Lung (tissue), 12 donors: Measurements from ENCODE around the gene CFAP410. TPM values are rescaled to one million over a fixed set of nuclear protein-coding genes. Genes with fewer than 3 reads are reported as not detected.

ENCODE experiments used
- ATAC-seq: fragments of 200-7000 bp; cut with Tn5 transposase; one replicate; pipeline ENCODE4 v1.9.1; 2020; ENCODE audit warnings: moderate number of reproducible peaks; ENCODE audit not compliant: insufficient read depth, low FRiP score
- DNase-seq, 3 donors: peaks; one replicate each; pipeline ENCODE4 v3.0.0-alpha.2; 2013 to 2017
- H3K27ac ChIP-seq, 2 donors: one replicate each; pipeline ENCODE4 v1.5.1; 2013; ENCODE audit warnings: mild to moderate bottlenecking in 2 of 2, moderate library complexity in 2 of 2, control low read depth in 1 of 2, inconsistent platforms in 1 of 2, low read depth in 1 of 2, low read length in 1 of 2
- H3K27me3 ChIP-seq, 3 donors: one replicate each; pipeline ENCODE4 v1.5.1; 2013; ENCODE audit warnings: low read length in 2 of 3; ENCODE audit not compliant: control insufficient read depth in 3 of 3, insufficient read depth in 3 of 3
- H3K36me3 ChIP-seq, 4 donors: one replicate each; pipeline ENCODE4 v1.5.1; 2013; ENCODE audit warnings: low read length in 4 of 4, mild to moderate bottlenecking in 1 of 4, moderate library complexity in 1 of 4; ENCODE audit not compliant: control insufficient read depth in 4 of 4, insufficient read depth in 4 of 4
- H3K4me1 ChIP-seq, 5 donors: one replicate each; pipeline ENCODE4 v1.5.1; 2013; ENCODE audit warnings: low read length in 5 of 5, mild to moderate bottlenecking in 2 of 5, moderate library complexity in 1 of 5; ENCODE audit not compliant: control insufficient read depth in 5 of 5, insufficient read depth in 5 of 5
- H3K4me3 ChIP-seq: one replicate; pipeline ENCODE4 v1.5.1; 2013; ENCODE audit warnings: mild to moderate bottlenecking, control low read depth, moderate library complexity
- H3K9ac ChIP-seq, 2 donors: one replicate each; pipeline ENCODE4 v1.5.1; 2013; ENCODE audit warnings: low read length in 2 of 2, control low read depth in 1 of 2; ENCODE audit not compliant: insufficient read depth in 1 of 2
- H3K9me3 ChIP-seq, 4 donors: one replicate each; pipeline ENCODE4 v1.5.1; 2013; ENCODE audit warnings: low read length in 3 of 4, mild to moderate bottlenecking in 1 of 4, moderate library complexity in 1 of 4; ENCODE audit not compliant: control insufficient read depth in 4 of 4, insufficient read depth in 3 of 4
- WGBS, 2 donors: extraction: QIAGEN DNeasy Blood & Tissue Kit; methylation state at CpG; one replicate each; pipeline ENCODE4 v1.1.7; 2013; 5-methylcytosine and 5-hydroxymethylcytosine counted together
- polyA plus RNA-seq, 2 donors: library from polyadenylated mRNA; stranded (reverse); fragments of 200-250 nt; gene quantifications; one replicate each; pipeline ENCODE4 v1.2.1, GENCODE V29; 2013
- total RNA-seq, 2 donors: library from RNA; depleted of rRNA in 1 of 2; stranded (reverse); fragments of >200 nt in 1 of 2; gene quantifications; one replicate each; pipeline ENCODE4 v1.2.1, GENCODE V29; 2014 to 2021
- TF ChIP-seq, protein P1 (sequence below): IDR thresholded peaks from 2 replicates; pipeline ENCODE4 v1.5.1; 2012; ENCODE audit warnings: mild to moderate bottlenecking; ENCODE audit errors: control extremely low read depth, extremely low read depth
- donor health status: control.
- donor health status: control.
- donor health status: Bipolar disorder and iron deficiency.
- donor health status: healthy.
- donor health status: DM: yes; HTN: yes; CAD: no.

The CFAP410 gene
- total and polyA plus RNA-seq, 4 donors = 24.3 to 72.7 (median 39.5) TPM

DNA sequence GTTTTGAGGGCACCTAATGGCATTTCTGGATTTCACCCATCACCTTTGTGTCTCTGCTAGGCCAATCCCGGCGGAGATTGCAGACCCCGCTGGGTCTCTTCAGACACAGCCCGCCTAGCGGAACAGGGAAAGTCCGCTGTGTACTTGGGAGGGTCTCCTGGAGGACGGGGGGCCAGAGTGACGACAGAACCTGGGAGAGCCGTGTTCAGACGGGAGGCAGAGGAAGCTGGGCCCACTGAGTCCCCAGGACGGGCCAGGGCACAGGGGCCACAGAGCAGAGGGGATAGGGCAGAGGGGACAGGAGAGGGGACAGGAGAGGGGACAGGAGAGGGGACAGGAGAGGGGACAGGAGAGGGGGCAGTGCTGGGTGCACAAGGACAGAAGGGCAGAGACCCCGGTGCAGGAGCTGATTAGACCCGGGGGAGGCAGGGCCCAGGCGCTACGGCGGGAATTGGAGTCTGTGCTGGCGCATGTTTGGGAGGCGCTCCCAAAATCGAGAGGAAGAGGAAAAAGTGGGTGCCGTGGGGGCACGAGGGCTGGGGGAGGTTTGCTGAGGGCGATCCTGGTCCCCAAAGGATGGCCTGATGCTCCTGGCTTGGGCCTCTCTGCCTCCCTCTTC lies 26.9 kb upstream of the CFAP410 start:
- Histone ChIP-seq H3K27ac (no peak overlapping the region), H3K9ac (no peak overlapping the region), H3K4me1 (peaks cover 0 to 7% (median 0%) of the 10 kb centered on the region in 5 donors), H3K4me3 (no peak overlapping the region), H3K27me3 (peaks cover 0 to 7% (median 0%) of the 10 kb centered on the region in 3 donors), H3K36me3 (no peaks in the 10 kb centered on the region), H3K9me3 (peaks cover 0 to 8% (median 0%) of the 10 kb centered on the region in 4 donors)
- WGBS, 2 donors = 91 to 94% methylated on average over 19 to 22 of the region's 22 CpGs
- no peak for ATAC-seq
- TF ChIP-seq, protein P1, sequence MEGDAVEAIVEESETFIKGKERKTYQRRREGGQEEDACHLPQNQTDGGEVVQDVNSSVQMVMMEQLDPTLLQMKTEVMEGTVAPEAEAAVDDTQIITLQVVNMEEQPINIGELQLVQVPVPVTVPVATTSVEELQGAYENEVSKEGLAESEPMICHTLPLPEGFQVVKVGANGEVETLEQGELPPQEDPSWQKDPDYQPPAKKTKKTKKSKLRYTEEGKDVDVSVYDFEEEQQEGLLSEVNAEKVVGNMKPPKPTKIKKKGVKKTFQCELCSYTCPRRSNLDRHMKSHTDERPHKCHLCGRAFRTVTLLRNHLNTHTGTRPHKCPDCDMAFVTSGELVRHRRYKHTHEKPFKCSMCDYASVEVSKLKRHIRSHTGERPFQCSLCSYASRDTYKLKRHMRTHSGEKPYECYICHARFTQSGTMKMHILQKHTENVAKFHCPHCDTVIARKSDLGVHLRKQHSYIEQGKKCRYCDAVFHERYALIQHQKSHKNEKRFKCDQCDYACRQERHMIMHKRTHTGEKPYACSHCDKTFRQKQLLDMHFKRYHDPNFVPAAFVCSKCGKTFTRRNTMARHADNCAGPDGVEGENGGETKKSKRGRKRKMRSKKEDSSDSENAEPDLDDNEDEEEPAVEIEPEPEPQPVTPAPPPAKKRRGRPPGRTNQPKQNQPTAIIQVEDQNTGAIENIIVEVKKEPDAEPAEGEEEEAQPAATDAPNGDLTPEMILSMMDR = no peak
- DNase-seq = no peak

DNA sequence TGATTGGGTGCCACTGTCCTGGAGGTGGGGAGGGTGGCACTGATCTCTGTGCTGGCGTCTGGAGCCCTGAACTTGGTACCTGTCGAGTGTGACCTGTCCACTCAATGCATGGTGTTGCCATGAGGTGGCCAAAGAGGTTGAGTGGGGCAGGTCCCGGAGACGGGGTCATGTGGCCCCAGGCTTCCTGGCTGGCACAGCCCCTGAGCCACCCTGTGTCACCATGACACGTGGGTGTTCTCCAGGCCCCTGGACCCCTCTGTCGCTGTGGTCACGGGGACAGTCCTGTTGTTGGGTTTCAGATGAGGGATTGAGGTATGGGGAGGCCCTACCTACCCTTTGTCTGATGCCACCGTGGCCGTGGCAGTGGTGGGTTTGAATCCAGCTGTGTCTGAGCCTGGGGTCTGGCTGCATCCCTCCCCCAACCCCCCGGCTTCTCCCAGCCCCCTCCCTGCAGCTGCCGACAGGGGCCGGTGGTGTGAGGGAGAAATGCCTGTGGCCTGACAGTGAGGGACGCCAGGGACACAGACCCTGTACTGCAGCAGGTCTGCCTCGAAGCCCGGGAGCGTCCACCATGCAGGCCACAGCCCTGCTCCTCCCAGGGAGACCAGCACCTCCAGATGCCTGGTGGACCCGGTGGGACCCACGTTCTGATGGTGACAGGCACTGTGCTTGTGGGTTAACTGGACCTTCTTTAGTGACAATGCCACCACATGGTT lies 26.2 kb upstream of the CFAP410 start:
- no peak overlapping the region for H3K27ac ChIP-seq
- no peak for DNase-seq
- peaks cover 0 to 8% (median 0%) of the 10 kb centered on the region in 4 donors for H3K9me3 ChIP-seq

DNA sequence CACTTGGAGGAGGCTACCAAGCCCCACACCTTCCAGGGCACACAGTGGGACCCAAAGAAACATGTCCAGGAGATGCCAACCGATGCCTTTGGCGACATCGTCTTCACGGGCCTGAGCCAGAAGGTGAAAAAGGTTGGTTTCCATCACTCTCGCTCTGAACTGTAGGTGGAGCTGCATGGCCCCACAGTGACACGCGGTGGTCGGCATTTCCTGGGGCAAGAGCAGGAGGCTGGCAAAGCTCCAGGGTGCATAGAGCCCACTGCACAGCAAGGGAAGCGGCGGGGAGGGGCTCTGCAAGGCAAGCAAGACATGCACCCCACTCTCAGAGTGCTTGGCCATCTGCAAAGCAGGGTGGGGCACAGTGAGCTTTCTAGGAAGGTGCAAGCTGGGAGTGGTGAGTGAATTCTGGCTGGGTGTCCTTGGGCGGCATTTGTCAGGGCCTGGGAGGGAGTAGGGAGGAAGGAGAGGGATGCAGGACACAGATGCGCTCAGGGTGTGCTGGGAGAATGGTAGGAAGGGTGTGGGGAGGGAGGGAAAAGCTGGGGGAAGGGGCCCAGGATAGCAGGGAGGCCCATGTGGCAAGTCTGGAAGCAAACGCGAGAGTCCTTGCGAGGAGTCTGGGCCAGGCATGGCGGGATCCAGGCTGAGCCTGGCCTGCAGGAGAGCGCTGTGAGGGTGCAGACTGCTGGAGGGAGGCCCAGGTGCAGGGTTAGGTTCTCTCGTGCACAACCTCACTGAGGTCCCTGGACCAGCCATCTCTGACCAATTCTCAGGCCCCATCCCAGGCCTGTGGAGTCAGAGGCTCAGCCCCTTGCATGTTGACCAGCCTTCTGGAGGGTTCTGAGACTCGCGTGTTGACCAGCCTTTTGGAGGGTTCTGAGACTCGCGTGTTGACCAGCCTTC lies 25.2 kb upstream of the CFAP410 start:
- H3K9me3 ChIP-seq = peaks cover 0 to 8% (median 0%) of the 10 kb centered on the region in 4 donors
- no peak overlapping the region for H3K27ac ChIP-seq
- TF ChIP-seq, protein P1 = no peak
- ATAC-seq = no peak
- no peaks in the 10 kb centered on the region for H3K36me3 ChIP-seq
- no peak for DNase-seq
- H3K4me3 ChIP-seq = no peak overlapping the region
- no peak overlapping the region for H3K9ac ChIP-seq
- WGBS, 2 donors = 77 to 86% methylated on average over 22 of the region's 22 CpGs
- peaks cover 0 to 2% (median 0%) of the 10 kb centered on the region in 3 donors for H3K27me3 ChIP-seq
- H3K4me1 ChIP-seq = no peaks in the 10 kb centered on the region

More for the DNA sequence above, 26.2 kb upstream of the CFAP410 start:
- TF ChIP-seq, protein P1 = no peak
- H3K36me3 ChIP-seq = no peaks in the 10 kb centered on the region
- ATAC-seq = no peak
- no peak overlapping the region for H3K4me3 ChIP-seq
- H3K9ac ChIP-seq = no peak overlapping the region
- 89 to 94% methylated on average over 18 of the region's 18 CpGs for WGBS, 2 donors
- peaks cover 0 to 6% (median 0%) of the 10 kb centered on the region in 5 donors for H3K4me1 ChIP-seq
- H3K27me3 ChIP-seq = peaks cover 0 to 3% (median 0%) of the 10 kb centered on the region in 3 donors
